ENCODE results near the gene OR5K4.
"Not testable (repeated sequence)": the region's sequence is repeated elsewhere in the genome, so short reads cannot be mapped to it uniquely, and the experiment has no call there.

Gene OR5K4

DNA sequence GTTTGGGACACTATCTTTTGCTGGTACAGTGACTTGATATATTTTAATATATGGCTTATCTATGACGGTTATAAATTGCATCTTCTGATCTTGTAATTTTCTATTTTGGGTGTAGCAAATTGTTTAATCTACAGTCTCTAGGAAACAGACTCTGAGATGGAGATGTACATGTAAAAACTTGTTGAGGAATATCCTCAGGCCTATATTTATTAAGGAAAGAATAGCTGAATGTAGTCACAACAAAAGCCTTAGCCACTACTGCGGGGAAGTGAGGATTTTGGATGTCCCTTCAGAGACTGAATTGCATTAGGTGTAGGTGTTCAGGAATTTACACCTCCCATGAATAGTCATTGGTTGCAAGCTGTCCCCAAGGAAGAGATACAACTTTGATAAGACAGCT is 23.0 kb downstream of the OR5K4 start:
- TF ChIP-seq LEF1 (IDR thresholded peaks at IDR 0.05; ENCODE audit: borderline replicate concordance) = no peak
- TF ChIP-seq ZNF384 (IDR thresholded peaks at IDR 0.05) = no peak
- no peak for TF ChIP-seq NFRKB (IDR thresholded peaks at IDR 0.05)
- CTCF ChIA-PET = no interaction called here
- POLR2A ChIA-PET = no interaction called here
- DNase-seq (ENCODE audit: extremely low spot score) = no peak

DNA sequence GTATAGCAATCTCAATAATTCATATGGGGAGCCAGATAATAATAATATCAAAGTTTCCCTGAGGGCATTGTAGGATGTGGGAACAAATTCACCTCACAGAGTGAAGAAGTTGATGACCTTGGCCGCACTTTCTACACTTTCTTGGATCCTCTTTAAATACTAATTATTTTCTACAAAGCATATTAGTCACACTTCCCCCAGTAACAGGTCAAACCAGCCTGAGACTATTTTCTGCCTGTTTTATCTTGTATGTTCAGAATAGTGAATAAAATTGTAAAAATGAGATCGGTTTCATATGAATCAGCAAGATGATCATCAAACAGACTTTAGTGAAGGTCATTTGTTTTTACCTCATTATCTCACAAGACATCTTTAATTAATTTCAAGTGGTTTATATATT is 34.5 kb downstream of the OR5K4 start:
- POLR2A ChIA-PET = no interaction called here
- no peak for DNase-seq (ENCODE audit: extremely low spot score)
- TF ChIP-seq LEF1 (IDR thresholded peaks at IDR 0.05; ENCODE audit: borderline replicate concordance) (no peak), FOXA1 (IDR thresholded peaks at IDR 0.05) (no peak), ARNT (IDR thresholded peaks at IDR 0.05) (no peak), FOXM1 (IDR thresholded peaks at IDR 0.05; ENCODE audit: borderline replicate concordance) (no peak), BHLHE40 (IDR thresholded peaks at IDR 0.05; ENCODE audit: borderline replicate concordance) (no peak), CTBP1 (IDR thresholded peaks at IDR 0.05; ENCODE audit: borderline replicate concordance) (no peak), SUZ12 (IDR thresholded peaks at IDR 0.05) (no peak), L3MBTL2 (conservative IDR thresholded peaks at IDR 0.05) (no peak), HDGF (IDR thresholded peaks at IDR 0.05; ENCODE audit: borderline replicate concordance) (no peak), ELF4 (IDR thresholded peaks at IDR 0.05) (no peak), SP1 (IDR thresholded peaks at IDR 0.05) (no peak), ZNF384 (IDR thresholded peaks at IDR 0.05) (no peak), FOXK2 (IDR thresholded peaks at IDR 0.05) (no peak), NFRKB (IDR thresholded peaks at IDR 0.05) (no peak), TARDBP (IDR thresholded peaks at IDR 0.05) (no peak)
- TF ChIP-seq, protein P1, sequence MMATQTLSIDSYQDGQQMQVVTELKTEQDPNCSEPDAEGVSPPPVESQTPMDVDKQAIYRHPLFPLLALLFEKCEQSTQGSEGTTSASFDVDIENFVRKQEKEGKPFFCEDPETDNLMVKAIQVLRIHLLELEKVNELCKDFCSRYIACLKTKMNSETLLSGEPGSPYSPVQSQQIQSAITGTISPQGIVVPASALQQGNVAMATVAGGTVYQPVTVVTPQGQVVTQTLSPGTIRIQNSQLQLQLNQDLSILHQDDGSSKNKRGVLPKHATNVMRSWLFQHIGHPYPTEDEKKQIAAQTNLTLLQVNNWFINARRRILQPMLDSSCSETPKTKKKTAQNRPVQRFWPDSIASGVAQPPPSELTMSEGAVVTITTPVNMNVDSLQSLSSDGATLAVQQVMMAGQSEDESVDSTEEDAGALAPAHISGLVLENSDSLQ (IDR thresholded peaks at IDR 0.05) = no peak
- CTCF ChIA-PET = no interaction called here

DNA sequence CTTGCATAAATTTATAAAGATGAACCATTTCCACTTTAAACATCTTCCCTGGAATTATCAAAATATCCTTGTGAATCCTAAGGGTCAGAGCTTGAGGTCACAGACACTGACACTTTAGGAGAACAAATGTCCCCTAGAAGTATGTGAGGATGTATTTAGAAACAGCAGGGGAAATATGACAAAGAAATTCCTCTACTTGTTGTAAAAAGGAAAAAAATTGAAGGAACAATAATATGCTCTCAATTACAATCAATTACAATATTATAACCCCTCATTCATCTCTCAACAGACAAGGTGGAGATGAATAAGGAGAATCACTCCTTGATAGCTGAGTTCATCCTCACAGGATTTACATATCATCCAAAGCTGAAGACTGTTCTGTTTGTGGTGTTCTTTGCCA is 36.7 kb downstream of the OR5K4 start, which contains the start of gene OR5K3:
Gene OR5K3 (plus strand): TSS at position 301 of the 400 bp plus-strand sequence. CDS start 0 bp downstream, at position 301.
- POLR2A ChIA-PET = no interaction called here
- TF ChIP-seq LEF1 (IDR thresholded peaks at IDR 0.05; ENCODE audit: borderline replicate concordance) (no peak), ELF4 (IDR thresholded peaks at IDR 0.05) (no peak), SUZ12 (IDR thresholded peaks at IDR 0.05) (no peak), SP1 (IDR thresholded peaks at IDR 0.05) (no peak), FOXK2 (IDR thresholded peaks at IDR 0.05) (no peak), FOXM1 (IDR thresholded peaks at IDR 0.05; ENCODE audit: borderline replicate concordance) (no peak), ARNT (IDR thresholded peaks at IDR 0.05) (no peak), HDGF (IDR thresholded peaks at IDR 0.05; ENCODE audit: borderline replicate concordance) (no peak), FOXA1 (IDR thresholded peaks at IDR 0.05) (no peak)
- DNase-seq (ENCODE audit: extremely low spot score) = no peak
- CTCF ChIA-PET = no interaction called here

DNA sequence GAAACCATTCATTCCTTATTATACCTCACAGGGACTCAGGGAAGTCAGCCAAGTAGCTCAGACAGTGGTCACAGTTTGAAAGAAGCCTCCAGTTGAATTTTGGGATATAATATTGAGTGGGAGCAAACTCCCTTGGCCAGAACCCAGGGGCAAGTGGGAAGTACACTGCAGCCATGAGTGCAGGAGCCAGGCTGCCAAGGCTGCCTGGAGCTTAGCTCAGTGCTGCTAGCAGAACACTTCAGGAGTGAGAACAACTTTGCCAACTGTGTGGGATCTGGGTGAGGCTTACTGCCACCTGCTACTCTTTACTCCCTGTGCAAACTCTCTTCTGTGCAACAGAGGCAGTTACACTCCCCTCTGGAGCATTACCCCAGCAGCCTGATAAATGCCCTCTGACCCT is 41.4 kb downstream of the OR5K4 start:
- POLR2A ChIA-PET = no interaction called here
- CTCF ChIA-PET = no interaction called here
- TF ChIP-seq ARNT (IDR thresholded peaks at IDR 0.05) = no peak
- TF ChIP-seq NFRKB (IDR thresholded peaks at IDR 0.05) = no peak
- TF ChIP-seq TARDBP (IDR thresholded peaks at IDR 0.05) = no peak
- TF ChIP-seq L3MBTL2 (conservative IDR thresholded peaks at IDR 0.05) = no peak
- no peak for TF ChIP-seq SUZ12 (IDR thresholded peaks at IDR 0.05)
- no peak for TF ChIP-seq ZNF384 (IDR thresholded peaks at IDR 0.05)
- no peak for TF ChIP-seq FOXK2 (IDR thresholded peaks at IDR 0.05)
- no peak for TF ChIP-seq HDGF (IDR thresholded peaks at IDR 0.05; ENCODE audit: borderline replicate concordance)
- TF ChIP-seq LEF1 (IDR thresholded peaks at IDR 0.05; ENCODE audit: borderline replicate concordance) = no peak
- TF ChIP-seq FOXM1 (IDR thresholded peaks at IDR 0.05; ENCODE audit: borderline replicate concordance) = no peak
- TF ChIP-seq BHLHE40 (IDR thresholded peaks at IDR 0.05; ENCODE audit: borderline replicate concordance) = no peak
- TF ChIP-seq, protein P1 (IDR thresholded peaks at IDR 0.05) = no peak
- DNase-seq (ENCODE audit: extremely low spot score) = no peak

DNA sequence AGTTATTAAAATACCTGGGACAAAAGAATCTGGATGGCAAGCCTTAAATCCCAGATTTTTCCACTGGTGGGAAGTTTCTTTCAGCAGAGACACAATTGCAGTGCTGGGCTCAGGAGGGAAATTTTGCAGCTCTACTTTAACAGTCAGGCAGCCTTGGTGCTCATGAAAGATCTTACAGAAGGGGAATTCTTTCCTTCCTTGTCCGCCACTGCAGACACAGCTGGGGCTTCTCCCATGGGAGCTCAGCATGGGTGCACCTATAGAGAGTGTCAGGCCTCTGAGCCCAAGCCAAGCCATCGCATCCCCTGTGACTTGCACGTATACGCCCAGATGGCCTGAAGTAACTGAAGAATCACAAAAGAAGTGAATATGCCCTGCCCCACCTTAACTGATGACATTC is 42.8 kb downstream of the OR5K4 start:
- CTCF ChIA-PET; DNase-seq (ENCODE audit: extremely low spot score); POLR2A ChIA-PET: not testable (repeated sequence)

DNA sequence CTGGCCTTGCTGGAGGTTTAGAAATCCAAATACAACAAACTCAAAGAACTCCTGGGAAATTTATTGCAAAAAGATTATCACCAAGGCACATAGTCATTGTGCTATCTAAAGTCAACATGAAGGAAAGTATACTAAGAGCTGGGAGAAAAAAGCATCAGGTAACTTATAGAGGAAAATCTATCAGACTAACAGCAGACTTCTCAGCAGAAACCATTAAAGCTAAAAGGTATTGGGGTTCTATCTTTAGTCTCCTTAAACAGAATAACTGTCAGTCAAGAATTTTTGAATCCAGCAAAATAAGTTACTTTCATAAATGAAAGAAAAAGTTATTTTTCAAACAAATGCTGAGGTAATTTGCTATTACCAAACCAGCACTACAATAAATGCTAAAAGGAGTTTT is 44.9 kb downstream of the OR5K4 start:
- POLR2A ChIA-PET = no interaction called here
- TF ChIP-seq, protein P1 (IDR thresholded peaks at IDR 0.05) = no peak
- TF ChIP-seq FOXM1 (IDR thresholded peaks at IDR 0.05; ENCODE audit: borderline replicate concordance) (no peak), BHLHE40 (IDR thresholded peaks at IDR 0.05; ENCODE audit: borderline replicate concordance) (no peak), NFRKB (IDR thresholded peaks at IDR 0.05) (no peak), ELF4 (IDR thresholded peaks at IDR 0.05) (no peak), HDGF (IDR thresholded peaks at IDR 0.05; ENCODE audit: borderline replicate concordance) (no peak), ZNF384 (IDR thresholded peaks at IDR 0.05) (no peak), FOXA1 (IDR thresholded peaks at IDR 0.05) (no peak), ARNT (IDR thresholded peaks at IDR 0.05) (no peak), SP1 (IDR thresholded peaks at IDR 0.05) (no peak), CTBP1 (IDR thresholded peaks at IDR 0.05; ENCODE audit: borderline replicate concordance) (no peak), LEF1 (IDR thresholded peaks at IDR 0.05; ENCODE audit: borderline replicate concordance) (no peak), TARDBP (IDR thresholded peaks at IDR 0.05) (no peak)
- CTCF ChIA-PET = no interaction called here
- no peak for DNase-seq (ENCODE audit: extremely low spot score)

DNA sequence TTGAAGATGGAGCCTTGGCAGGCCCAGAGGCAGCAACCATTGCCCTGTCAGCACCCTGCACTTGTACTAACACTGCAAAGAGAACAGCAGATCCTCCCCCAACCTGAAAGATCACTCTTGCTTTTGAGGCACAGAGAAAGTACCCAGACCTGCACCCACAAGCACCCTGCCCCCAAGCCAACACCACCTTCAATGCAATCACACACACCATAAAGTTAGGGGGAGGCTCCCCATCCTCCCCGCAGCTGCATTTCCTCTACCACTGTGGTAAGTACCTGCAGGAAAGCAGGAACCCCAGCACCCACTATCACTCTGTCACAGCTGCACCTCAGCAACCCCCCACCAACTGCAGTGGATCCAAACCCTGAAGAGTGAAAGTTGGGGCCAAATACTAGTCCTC is 48.9 kb downstream of the OR5K4 start:
- DNase-seq (ENCODE audit: extremely low spot score) = no peak
- CTCF ChIA-PET = no interaction called here
- POLR2A ChIA-PET = no interaction called here
- TF ChIP-seq FOXK2 (IDR thresholded peaks at IDR 0.05) (no peak), SUZ12 (IDR thresholded peaks at IDR 0.05) (no peak), ARNT (IDR thresholded peaks at IDR 0.05) (no peak), LEF1 (IDR thresholded peaks at IDR 0.05; ENCODE audit: borderline replicate concordance) (no peak), NFRKB (IDR thresholded peaks at IDR 0.05) (no peak), FOXM1 (IDR thresholded peaks at IDR 0.05; ENCODE audit: borderline replicate concordance) (no peak), ZNF384 (IDR thresholded peaks at IDR 0.05) (no peak), HDGF (IDR thresholded peaks at IDR 0.05; ENCODE audit: borderline replicate concordance) (no peak), CTBP1 (IDR thresholded peaks at IDR 0.05; ENCODE audit: borderline replicate concordance) (no peak), TARDBP (IDR thresholded peaks at IDR 0.05) (no peak), ELF4 (IDR thresholded peaks at IDR 0.05) (no peak), L3MBTL2 (conservative IDR thresholded peaks at IDR 0.05) (no peak), FOXA1 (IDR thresholded peaks at IDR 0.05) (no peak), SP1 (IDR thresholded peaks at IDR 0.05) (no peak), BHLHE40 (IDR thresholded peaks at IDR 0.05; ENCODE audit: borderline replicate concordance) (no peak)
- TF ChIP-seq, protein P1 (IDR thresholded peaks at IDR 0.05) = no peak
